NCI-H345 (cell line): ENCODE data around the gene MAPK12.
"Not testable (repeated sequence)": the region's sequence is repeated elsewhere in the genome, so short reads cannot be mapped to it uniquely, and the experiment has no call there.

Experiments used
- DNase-seq: peaks from one replicate; lab custom pipeline; 2025; lab: John Stamatoyannopoulos, UW

Gene MAPK12

DNA sequence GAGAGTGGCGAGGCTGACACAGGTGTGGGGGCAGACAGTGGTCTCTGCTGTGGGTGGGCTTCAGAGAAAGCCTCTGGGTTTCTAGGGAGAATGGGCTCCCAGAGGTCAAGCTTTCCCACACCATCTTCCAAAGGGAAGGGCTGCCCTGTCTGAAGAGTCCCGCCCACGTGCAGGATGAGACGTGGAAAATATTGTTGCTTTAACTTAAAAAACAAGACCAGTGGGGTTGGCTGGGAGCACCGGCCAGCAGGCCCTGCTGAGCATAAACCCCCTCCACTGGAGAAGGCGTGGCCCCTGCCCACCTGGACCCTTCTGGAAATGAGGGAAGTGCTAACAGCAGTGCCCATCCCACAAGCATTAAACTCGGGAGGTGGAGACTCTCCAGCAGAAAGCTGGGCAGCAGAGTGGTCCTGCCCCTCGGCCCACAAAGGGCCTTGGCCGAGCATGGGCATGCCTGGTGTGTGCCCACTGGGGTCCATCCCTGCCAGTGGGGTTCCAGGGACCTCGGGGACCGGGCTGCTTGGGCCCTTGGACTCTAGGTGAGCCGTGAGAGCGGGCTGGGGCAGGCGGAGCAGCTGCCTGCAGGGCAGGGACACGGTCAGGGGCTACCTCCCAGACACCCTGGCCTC, 45.3 kb downstream of the MAPK12 start:
- DNase-seq: no peak

DNA sequence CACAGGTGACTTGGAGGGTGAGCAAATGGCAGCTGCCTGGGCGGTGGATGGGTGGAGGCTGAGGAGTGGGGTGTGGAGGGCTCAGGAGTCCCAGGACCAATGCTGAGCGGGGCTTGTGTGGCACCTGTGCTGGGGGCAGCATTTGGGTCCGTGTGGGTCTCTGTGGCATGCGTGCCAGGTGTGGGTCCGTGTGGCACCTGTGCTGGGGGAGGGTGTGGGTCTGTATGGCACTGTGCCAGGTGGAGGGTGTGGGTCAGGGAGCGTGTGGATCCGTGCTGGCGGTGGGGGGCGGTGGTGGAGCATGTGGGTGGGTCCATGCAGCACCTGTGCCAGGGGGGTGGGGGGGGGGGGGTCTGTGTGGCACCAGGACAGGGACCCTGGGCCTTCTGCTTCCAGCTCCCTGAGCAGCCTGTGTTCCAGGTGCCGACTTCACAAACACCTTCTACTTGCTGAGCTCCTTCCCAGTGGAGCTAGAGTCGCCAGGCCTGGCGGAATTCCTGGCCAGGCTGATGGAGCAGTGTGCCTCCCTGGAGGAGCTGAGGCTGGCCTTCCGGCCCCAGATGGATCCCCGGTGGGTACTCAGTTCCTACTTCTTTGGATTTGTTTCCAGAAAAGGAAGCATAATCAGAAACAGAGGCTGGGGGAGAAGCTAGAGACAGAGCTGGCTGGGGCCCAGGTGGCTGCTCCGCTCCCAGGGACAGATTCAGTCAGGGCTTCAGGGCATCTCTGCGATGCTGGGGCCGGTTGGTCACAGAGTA, 46.0 kb downstream of the MAPK12 start:
- DNase-seq: no peak

DNA sequence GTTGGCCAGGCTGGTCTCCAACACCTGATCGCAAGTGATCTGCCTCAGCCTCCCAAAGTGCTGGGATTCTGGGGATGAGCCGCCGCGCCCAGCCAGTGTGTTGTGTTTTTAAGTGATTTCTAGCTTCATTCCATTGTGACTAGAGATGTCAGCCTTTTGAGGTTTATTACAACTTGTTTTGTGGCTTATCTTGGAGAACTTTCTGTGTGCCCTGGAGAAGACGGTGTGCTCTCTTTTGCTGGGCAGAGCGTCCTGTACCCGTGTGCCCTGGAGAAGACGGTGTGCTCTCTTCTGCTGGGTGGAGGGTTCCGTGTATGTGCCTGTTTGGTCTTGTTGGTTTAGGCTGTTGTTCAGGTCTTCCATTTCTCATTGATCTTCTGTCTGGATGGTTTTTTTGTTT, 48.2 kb downstream of the MAPK12 start:
- no peak for DNase-seq

DNA sequence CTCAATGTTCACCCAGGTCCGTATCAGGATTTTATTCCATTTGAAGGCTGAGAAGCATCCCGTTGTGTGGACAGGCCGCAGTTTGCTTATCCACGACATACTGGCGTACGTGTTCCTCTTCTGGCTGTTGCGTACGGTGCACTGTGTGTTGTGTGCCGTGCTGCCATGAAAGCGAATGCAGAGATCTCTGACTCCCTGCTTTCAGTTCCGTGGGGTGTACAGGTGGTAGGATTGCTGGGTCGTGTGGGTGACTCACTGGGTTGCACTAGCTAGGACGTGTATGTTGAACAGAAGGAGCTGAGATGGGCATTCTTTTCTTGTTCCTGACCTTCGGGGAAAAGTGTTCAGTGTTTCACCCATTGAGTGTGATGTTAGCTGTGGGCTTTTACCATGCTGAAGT, 50.3 kb downstream of the MAPK12 start:
- DNase-seq: no peak

DNA sequence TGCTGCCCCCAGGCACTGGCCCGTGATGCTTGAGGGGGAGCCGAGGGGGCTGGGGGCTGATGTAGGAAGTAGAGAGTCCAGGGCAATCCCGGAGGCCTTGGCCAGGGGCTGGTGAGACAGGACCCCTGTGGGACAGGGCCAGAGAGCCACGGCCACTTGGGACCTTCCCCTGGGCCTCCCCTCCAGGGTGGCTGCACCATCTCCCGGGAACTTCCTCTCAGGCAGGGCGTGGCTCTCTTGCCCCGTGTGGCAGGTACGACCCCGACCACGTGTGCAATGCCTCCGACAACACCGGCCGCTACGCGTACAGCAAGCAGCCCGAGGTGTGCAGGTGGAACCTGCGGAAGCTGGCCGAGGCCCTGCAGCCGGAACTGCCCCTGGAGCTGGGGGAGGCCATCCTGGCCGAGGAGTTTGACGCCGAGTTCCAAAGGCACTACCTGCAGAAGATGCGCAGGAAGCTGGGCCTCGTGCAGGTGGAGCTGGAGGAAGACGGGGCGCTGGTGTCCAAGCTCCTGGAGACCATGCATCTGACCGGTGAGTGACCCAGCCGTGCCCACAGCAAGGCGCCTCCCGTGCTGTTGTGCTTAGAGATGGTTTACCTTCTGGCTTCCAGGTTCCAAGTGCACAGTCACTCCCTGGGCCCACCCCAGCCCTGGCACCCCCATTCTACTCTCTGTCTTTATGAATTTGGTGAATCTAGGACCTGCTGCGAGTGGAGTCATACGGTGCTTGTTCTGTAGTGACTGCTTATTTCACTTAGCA, 50.9 kb downstream of the MAPK12 start:
- no peak for DNase-seq

DNA sequence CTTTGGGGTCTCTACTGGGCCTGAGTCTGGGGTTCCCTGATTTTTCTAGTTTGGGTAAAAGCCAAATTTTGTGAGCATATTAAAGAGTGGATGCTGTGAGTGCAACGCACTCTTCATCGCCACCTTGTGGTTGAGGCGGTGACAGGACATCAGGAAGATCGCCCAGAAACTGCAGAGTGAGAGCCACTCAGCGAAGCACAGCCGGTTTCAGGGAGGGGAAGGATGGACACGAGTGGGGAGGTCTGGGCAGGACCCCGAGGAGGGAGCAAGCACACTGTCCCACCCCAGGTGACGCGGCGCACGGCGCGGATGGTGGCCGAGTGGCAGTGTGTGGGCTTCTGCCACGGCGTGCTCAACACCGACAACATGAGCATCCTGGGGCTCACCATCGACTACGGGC, 51.6 kb downstream of the MAPK12 start:
- peak; percentile 12 for DNase-seq

DNA sequence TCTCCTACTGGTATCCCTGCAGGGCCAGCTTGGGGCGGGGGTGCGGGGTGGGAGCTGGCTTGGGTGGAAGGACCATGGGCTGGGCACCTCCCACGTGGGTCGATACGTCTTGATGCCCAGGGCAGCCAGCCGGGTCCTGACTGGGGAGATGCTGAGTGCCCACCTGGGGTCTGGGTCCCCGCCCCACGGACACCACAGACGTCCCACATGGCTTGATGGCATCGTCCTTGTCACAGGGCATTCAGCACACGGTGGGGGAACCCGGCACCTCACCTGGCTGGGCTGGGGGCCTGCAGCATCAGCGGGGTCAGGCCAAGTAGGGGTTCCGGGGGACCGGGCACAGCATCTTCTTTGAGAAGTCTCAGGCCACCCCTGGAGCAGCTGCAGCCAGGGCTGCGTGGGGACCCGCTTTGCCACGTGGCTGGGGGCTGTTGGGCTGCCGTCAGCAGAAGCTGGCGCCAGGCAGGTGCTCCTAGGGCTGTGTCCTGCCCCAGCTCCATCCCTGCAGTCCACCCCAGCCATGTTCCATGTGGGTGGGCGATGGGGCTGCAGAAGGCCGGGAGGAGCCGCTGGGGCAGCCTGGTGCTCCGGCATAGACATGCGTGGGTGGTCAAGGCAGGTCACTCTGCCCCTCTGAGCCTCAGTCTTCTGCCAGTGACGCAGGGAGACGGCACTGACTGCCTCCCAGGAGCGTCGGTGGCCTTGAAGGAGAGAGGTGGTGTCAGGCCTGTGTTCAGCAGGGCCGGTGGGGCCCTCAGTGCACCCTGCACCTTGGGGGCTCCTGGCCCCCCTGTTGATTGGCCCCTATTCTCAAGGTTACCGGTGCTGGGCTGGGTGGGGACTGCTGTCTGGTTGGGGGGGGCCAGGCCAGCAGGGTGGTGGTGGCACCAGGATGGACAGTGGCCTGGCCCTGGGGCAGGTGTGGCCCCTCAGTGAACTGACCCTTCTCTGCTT, 52.3 kb downstream of the MAPK12 start:
- DNase-seq: no peak

DNA sequence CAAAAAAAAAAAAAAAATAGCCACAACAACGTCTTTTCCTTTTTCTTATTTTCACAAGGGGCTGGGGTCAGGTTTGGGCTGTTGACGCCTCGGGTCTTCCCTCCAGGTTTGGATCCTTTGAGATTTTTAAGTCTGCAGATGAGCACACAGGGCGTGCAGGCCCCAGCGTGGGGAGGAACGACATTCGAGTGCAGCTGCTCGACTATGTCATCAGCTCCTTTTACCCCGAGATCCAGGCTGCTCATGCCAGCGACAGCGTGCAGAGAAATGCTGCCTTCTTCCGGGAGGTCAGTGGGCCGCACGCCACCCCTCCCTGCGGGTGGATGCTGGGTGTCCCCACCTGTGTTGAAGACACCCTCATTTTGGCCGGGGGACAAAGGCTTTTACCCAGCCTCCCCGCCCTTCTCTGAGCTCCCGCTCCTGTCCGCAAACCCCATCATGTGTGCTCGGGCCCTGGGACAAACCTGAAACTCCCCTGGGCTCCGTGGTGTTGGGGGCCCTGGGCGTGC, 53.0 kb downstream of the MAPK12 start:
- DNase-seq: no peak

DNA sequence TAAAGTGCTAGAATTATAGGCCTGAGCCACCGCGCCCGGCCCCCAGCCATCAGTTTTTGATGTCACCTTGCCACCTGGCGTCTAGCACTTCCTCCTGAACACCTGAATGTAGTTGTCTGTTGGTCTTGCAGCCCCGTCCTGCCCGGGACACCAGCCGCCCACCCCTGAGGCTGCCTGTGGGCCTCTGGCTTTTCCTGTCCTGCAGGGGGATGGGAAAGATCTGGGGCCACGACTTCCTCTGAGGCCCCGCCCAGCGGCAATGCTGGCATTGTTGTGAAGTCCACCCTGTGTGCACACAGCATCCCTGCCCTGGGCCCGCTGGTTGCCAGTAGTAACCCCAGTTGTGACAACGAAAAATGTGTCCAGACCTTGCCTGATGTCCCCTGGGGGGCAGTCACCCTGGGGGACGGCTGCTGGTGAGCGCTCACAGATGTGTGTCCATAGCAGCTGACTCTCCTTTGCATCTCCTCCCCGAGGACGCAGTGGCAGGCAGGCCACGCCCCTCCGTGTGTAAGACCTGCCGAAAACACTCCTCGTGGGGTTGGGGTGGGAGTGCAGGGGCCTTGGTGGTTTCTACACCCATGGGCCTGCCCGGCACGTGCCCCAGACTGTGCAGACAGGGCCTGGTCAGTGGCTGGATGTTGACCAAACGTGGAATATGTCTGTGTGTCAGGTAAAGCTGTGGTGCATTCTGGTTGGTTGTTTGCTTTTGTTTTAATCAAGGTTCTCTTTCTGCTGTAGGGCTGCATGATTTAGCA, 53.9 kb downstream of the MAPK12 start:
- DNase-seq: no peak

DNA sequence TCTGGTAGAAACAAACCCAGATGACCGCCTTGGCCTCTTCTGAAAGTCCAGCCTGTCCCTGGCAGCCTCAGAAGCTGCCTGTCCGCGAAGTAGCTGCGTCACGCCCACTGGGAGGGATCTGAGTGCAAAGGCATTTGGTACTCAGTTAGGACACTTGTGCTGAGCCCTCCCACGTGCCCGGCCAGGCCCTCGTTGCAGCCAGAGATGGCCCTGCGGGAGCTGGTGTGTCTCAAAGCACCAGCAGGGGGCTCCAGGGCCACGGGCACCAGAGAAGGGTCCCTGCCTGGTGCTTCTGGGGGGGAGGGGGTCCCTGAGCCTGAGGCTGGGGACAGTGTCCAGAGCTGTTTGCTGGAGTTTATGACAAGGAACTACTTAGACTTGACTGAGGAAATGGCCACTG, 54.9 kb downstream of the MAPK12 start:
- DNase-seq: no peak

DNA sequence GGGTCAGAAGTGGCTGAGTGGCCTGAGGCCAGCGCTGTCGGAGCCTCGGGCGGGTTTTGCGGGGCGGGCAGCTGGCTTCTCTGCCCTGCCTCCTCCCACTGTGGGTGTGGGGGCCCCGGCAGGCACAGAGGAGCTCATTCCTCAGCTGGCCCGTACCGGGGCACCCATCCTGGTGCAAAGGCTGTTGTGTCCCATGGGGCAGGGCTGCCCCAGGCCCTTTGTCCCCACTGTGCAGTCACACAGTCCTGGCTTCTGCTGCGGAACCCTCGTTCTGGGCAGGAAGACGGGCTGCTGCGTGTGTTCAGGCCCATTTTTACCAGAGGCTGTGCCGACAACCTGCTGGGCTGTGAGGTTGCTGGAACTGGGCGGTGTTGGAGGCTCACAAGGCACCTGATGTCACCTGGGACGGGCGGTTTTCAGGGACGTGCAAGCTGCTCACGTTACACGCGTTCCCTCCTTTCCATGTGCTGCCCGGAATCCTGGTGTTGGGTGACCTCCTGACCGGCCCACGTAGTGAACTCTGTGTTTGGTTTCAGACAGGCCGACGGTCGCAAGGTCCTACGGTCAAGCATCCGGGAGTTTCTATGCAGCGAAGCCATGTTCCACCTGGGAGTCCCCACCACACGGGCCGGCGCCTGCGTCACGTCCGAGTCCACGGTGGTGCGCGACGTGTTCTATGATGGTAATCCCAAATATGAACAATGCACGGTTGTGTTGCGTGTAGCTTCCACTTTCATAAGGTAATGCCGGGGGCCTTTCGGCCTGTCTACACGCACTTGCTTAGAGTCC, 55.5 kb downstream of the MAPK12 start:
- no peak for DNase-seq

DNA sequence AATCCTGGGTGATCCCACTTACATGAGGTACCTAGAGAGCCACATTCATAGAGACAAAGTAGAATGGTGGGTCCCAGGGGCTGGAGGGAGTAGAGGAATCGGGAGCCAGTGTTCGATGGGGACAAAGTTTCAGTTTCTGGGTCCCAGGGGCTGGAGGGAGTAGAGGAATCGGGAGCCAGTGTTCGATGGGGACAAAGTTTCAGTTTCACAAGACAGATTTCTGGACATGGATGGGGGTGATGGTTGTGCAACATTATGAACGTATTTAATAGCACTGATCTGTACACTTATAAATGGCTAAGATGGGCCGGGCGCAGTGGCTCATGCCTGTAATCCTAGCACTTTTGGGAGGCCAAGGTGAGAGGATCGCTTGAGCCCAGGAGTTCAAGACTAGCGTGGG, 56.5 kb downstream of the MAPK12 start:
- not testable (repeated sequence) for DNase-seq

DNA sequence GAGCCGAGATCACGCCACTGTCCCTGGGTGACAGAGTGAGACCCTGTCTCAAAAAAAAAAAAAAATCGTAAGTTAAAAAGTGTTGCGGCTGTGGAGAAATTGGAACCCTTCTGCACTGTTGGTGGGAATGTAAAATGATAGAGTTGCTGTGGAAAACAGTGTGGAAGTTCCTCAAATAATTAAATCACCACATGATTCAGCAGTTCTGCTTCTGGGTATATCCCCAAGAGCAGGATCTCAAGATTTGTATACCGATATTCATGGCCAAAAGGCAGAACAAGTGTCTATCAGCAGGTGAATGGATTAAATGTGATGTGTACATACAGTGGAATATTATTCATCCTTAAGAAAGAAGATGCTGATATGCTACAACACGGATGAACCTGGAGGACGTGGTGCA, 56.9 kb downstream of the MAPK12 start:
- DNase-seq: no peak

DNA sequence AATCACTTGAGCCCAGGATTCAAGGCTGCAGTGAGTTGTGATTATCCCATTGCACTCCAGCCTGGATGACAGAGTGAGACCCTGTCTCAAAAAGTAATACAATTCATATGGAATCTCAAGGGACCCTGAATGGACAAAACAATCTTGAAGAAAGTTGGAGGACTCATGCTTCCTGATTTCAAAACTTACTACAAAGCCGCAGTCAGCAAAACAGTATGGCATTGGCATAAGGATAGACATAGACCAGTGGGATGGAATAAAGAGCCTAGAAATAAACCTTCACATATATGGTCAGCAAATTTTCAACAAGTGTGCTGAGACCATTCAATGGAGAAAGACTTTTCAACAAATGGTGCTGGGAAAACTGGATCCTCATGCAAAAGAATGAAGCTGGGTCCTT, 58.2 kb downstream of the MAPK12 start:
- DNase-seq: no peak
